Ascending aorta (tissue), 2 donors: ENCODE measurements around the gene FXYD3. TPM values are rescaled to one million over a fixed set of nuclear protein-coding genes. Genes with fewer than 3 reads are reported as not detected.

Source experiments
- DNase-seq, 2 donors: peaks; one replicate each; pipeline ENCODE4 v3.0.0-alpha.2; 2019; ENCODE audit warnings: low spot score in 2 of 2
- H3K27ac ChIP-seq, 2 donors: fragments of 200-600 bp; sonication (generic); one replicate each; pipeline ENCODE4 v1.5.1; 2016 to 2017; ENCODE audit warnings: mild to moderate bottlenecking in 1 of 2
- H3K27me3 ChIP-seq: fragments of 200-600 bp; sonication (generic); one replicate; pipeline ENCODE4 v1.5.1; 2017
- H3K36me3 ChIP-seq, 2 donors: fragments of 200-600 bp; sonication (generic); one replicate each; pipeline ENCODE4 v1.5.1; 2016
- H3K4me1 ChIP-seq, 2 donors: fragments of 200-600 bp; sonication (generic); one replicate each; pipeline ENCODE4 v1.5.1; 2016 to 2017; ENCODE audit warnings: mild to moderate bottlenecking in 1 of 2
- H3K4me3 ChIP-seq, 2 donors: fragments of 200-600 bp; sonication (generic); one replicate each; pipeline ENCODE4 v1.5.1; 2016 to 2017; ENCODE audit warnings: mild to moderate bottlenecking in 1 of 2
- H3K9me3 ChIP-seq, 2 donors: fragments of 200-600 bp; sonication (generic); one replicate each; pipeline ENCODE4 v1.5.1; 2016
- CTCF ChIP-seq, 3 experiments: fragments of 200-600 bp in 2 of 3; fragments of 450-650 bp in 1 of 3; sonication (generic) in 2 of 3; IDR thresholded peaks; one replicate each; pipeline ENCODE4 v1.5.1; 2016 to 2019; ENCODE audit warnings: antibody characterized with exemption in 3 of 3, mild to moderate bottlenecking in 1 of 3, moderate library complexity in 1 of 3
- intact Hi-C: fragments of 100-400 bp; cut with DNase I; formaldehyde crosslinking; loops from one replicate; pipeline ENCODE4 v1.15.1; 2023
- total RNA-seq: library from RNA; depleted of rRNA; stranded (reverse); fragments of >200 nt; gene quantifications from one replicate; pipeline ENCODE4 v1.1.0, GENCODE V29; 2016

The FXYD3 gene
- total RNA-seq, 1 donor from 2014 or later: not detected

- H3K9me3 ChIP-seq: no peaks in the 10 kb centered on the region
- no peak overlapping the region for H3K4me3 ChIP-seq
- no peaks in the 10 kb centered on the region for H3K27me3 ChIP-seq
- no peaks in the 10 kb centered on the region for H3K4me1 ChIP-seq
- no peak for TF ChIP-seq CTCF (IDR thresholded peaks at IDR 0.05)
- intact Hi-C loops: no loop called here
- no peak overlapping the region for H3K27ac ChIP-seq
- no peaks in the 10 kb centered on the region for H3K36me3 ChIP-seq
- no peak for DNase-seq
Observed at GRCh38 chr19:35076026-35076370, 39.6 kb upstream of the FXYD3 start.

- Histone ChIP-seq H3K36me3 (no peaks in the 10 kb centered on the region), H3K27ac (no peak overlapping the region), H3K4me3 (no peak overlapping the region), H3K27me3 (no peaks in the 10 kb centered on the region), H3K4me1 (no peaks in the 10 kb centered on the region), H3K9me3 (no peaks in the 10 kb centered on the region)
- intact Hi-C loops: no loop called here
- TF ChIP-seq CTCF (IDR thresholded peaks at IDR 0.05): no peak
- no peak for DNase-seq
Observed at GRCh38 chr19:35076657-35077056, 39.0 kb upstream of the FXYD3 start.

- TF ChIP-seq CTCF (IDR thresholded peaks at IDR 0.05): no peak
- H3K9me3 ChIP-seq: no peaks in the 10 kb centered on the region
- no peak overlapping the region for H3K27ac ChIP-seq
- H3K4me1 ChIP-seq: no peaks in the 10 kb centered on the region
- H3K4me3 ChIP-seq: no peak overlapping the region
- no peaks in the 10 kb centered on the region for H3K36me3 ChIP-seq
- intact Hi-C loops: no loop called here
- H3K27me3 ChIP-seq: no peaks in the 10 kb centered on the region
- DNase-seq: no peak
Observed at GRCh38 chr19:35077411-35078223, 38.0 kb upstream of the FXYD3 start.

DNA sequence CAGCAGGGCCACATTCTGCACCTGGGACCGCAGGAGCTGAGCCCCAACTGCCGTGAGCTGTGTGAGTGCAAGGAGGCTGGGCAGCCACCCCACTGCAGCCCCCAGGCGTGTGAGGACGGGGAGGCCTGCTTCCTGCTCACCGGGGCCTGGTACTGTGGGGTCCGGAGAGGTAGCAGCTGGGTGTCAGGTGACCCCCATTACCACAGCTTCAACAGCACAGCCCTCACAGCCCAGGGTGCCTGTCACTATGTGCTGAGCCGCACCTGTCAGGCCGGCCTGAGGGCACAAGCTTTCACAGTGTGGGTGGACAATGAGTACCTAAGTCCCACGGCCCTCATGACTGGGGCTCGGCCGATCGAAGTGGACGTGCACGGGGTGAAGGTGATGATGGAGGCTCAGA is 35.8 kb upstream of the FXYD3 start:
- H3K4me1 ChIP-seq: no peaks in the 10 kb centered on the region
- no peak overlapping the region for H3K4me3 ChIP-seq
- no peak for TF ChIP-seq CTCF (IDR thresholded peaks at IDR 0.05)
- intact Hi-C loops: no loop called here
- no peaks in the 10 kb centered on the region for H3K9me3 ChIP-seq
- no peak overlapping the region for H3K27ac ChIP-seq
- H3K27me3 ChIP-seq: no peaks in the 10 kb centered on the region
- no peak for DNase-seq
- H3K36me3 ChIP-seq: no peaks in the 10 kb centered on the region

GRCh38 chr19:35080613-35081170 is 34.9 kb upstream of the FXYD3 start:
- H3K36me3 ChIP-seq: no peaks in the 10 kb centered on the region
- no peak for DNase-seq
- no peaks in the 10 kb centered on the region for H3K9me3 ChIP-seq
- H3K4me3 ChIP-seq: no peak overlapping the region
- no peaks in the 10 kb centered on the region for H3K27me3 ChIP-seq
- H3K4me1 ChIP-seq: no peaks in the 10 kb centered on the region
- TF ChIP-seq CTCF (IDR thresholded peaks at IDR 0.05): no peak
- H3K27ac ChIP-seq: no peak overlapping the region
- intact Hi-C loops: no loop called here
